Left ventricle myocardium inferior (tissue), 1 donor: ENCODE measurements around the gene TC2N. TPM values are rescaled to one million over a fixed set of nuclear protein-coding genes. Genes with fewer than 3 reads are reported as not detected.

Experiments
- DNase-seq: peaks from one replicate; pipeline ENCODE4 v3.0.0-alpha.2; 2020
- H3K27ac ChIP-seq: fragments of 200-600 bp; replicated peaks from 2 replicates; pipeline ENCODE4 v1.8.0; 2021
- H3K27me3 ChIP-seq: fragments of 200-600 bp; 2 replicates; pipeline ENCODE4 v1.8.0; 2021; ENCODE audit warnings: low read depth
- H3K36me3 ChIP-seq: fragments of 200-600 bp; 2 replicates; pipeline ENCODE4 v1.8.0; 2021
- H3K4me1 ChIP-seq: fragments of 200-600 bp; 2 replicates; pipeline ENCODE4 v1.8.0; 2021
- H3K4me3 ChIP-seq: fragments of 200-600 bp; 2 replicates; pipeline ENCODE4 v1.8.0; 2021; ENCODE audit warnings: mild to moderate bottlenecking, moderate library complexity
- H3K9me3 ChIP-seq: fragments of 200-600 bp; replicated peaks from 2 replicates; pipeline ENCODE4 v1.8.0; 2021
- intact Hi-C: fragments of 100-400 bp; cut with micrococcal nuclease; formaldehyde crosslinking; loops from one replicate; pipeline ENCODE4 v1.11.0; 2022
- long read RNA-seq: library from polyadenylated mRNA; unstranded; transcript quantifications from one replicate; pipeline ENCODE4 v2.0.0, GENCODE V29; 2021
- total RNA-seq: library from RNA; stranded (reverse); fragmentation: NEBNext Ultra II Directional; extraction: Animal tissue kit (Norgen Biotek cat#: 25700); gene quantifications from one replicate; pipeline ENCODE4 v1.2.1, GENCODE V29; 2021
- TF ChIP-seq, protein P1 (sequence below): fragments of 200-600 bp; IDR thresholded peaks from 2 replicates; pipeline ENCODE4 v1.8.0; 2021; ENCODE audit warnings: antibody characterized with exemption, mild to moderate bottlenecking, borderline replicate concordance
- donor health status: DM: no; HTN: yes; CAD: no; lungs with severe emphysema.

The TC2N gene
- total RNA-seq, result 4.1 TPM
- long read RNA-seq, partial matches to known transcripts, result 0 of 2 reads
- long read RNA-seq, other reads (novel, unspliced or antisense), result 0 of 2 reads

DNA sequence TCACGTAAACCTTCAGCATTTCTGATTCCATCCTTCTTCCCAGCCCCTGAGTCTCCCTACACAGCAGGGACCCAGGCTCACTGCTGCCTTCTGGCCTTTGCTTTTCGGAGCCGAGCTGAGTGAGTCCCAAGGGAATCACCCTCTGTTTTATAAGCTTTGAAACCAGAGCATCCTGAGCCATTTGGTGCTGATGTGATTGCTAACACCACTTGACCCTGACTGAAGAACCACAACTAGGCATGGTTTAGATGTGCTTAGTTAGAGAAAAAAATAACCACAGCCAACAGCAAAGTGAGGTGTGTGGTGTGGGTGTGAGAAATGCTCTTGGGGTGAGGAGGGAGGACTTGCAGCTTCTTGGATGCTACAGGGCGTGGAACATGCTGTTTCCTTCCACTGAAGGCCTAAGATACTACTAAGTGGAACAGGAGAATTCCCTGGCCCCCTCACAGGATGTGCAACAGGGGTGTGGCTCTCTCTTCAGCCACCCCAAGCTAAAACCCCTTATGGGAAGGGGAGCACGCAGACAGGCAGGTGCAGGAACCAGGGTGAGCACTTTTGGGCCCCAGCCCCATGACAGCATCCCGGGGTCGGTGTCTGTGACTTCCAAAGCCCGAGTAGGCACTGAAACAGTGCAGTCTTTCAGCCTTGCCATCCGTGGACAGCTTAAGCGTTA is at the start of gene TC2N:
Gene TC2N, minus strand, starts transcription at position 221 of the 673 bp plus-strand sequence. CDS start 53,767 bp downstream, outside the sequence.
- peaks cover 27% of the 10 kb centered on the region for H3K36me3 ChIP-seq
- peaks cover 12% of the 10 kb centered on the region for H3K4me1 ChIP-seq
- intact Hi-C loops, result no loop called here
- DNase-seq, result no peak
- TF ChIP-seq, protein P1, sequence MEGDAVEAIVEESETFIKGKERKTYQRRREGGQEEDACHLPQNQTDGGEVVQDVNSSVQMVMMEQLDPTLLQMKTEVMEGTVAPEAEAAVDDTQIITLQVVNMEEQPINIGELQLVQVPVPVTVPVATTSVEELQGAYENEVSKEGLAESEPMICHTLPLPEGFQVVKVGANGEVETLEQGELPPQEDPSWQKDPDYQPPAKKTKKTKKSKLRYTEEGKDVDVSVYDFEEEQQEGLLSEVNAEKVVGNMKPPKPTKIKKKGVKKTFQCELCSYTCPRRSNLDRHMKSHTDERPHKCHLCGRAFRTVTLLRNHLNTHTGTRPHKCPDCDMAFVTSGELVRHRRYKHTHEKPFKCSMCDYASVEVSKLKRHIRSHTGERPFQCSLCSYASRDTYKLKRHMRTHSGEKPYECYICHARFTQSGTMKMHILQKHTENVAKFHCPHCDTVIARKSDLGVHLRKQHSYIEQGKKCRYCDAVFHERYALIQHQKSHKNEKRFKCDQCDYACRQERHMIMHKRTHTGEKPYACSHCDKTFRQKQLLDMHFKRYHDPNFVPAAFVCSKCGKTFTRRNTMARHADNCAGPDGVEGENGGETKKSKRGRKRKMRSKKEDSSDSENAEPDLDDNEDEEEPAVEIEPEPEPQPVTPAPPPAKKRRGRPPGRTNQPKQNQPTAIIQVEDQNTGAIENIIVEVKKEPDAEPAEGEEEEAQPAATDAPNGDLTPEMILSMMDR, result no peak
- H3K9me3 ChIP-seq, result peaks cover 13% of the 10 kb centered on the region
- peaks cover 46% of the 10 kb centered on the region for H3K27me3 ChIP-seq
- H3K4me3 ChIP-seq, result no peak within 1 kb of the TSS
- peak within 1 kb of the TSS; percentile 16 for H3K27ac ChIP-seq

DNA sequence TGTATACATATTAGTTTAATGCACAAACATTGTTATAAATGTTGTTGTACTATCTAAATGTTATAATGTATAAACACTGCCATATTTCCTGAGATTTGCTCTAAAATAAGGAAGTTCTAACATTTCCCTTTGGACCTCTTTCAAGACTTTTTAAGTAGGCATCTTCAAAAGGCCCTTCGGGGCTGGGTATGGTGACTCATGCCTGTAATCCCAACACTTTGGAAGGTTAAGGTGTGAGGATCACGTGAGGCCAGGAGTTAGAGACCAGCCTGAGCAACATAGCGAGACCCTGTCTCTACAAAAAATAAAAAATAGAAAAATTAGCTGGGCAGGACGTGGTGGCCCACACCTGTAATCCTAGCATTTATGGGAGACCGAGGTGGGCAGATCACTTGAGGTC is 44.7 kb upstream of the TC2N start:
- intact Hi-C loops, result loop anchor here (5.0 kb wide), 1 partner anchor 260 kb away; no protein-coding TSS in a partner anchor
- Histone ChIP-seq H3K27ac (peak overlapping the region; percentile 15), H3K36me3 (peaks cover 7% of the 10 kb centered on the region), H3K27me3 (peaks cover 27% of the 10 kb centered on the region), H3K4me3 (no peak overlapping the region), H3K9me3 (peaks cover 9% of the 10 kb centered on the region), H3K4me1 (peaks cover 11% of the 10 kb centered on the region)
- DNase-seq, result no peak
- TF ChIP-seq, protein P1, result no peak

DNA sequence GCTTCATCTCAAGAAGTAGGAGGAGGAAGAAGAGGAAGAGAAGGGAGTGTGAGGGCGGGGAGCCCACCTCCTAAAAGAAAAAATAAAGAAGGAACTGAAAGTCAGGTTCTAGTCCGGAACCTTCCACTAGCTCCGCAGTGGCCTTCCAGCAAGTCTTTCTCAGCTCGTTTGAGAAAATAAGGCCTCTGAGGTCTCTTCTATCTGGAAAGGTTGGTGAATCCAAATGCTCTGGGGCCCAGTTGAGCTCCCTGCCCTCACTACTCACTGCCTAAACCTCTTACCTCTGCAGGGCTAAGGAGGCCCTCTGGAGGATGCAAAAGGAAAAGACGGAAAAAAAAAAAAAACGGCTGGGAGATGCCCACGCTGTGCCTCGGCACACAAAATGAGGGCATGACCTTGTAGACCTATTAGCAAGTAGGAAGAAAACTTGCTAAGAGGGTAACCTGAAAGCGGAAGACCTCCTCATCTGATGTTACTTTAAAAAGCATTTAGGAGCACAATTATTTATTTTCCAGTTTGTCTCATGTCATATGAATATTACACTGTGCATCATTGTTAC is 44.2 kb upstream of the TC2N start:
- intact Hi-C loops, result loop anchor here (5.0 kb wide), 1 partner anchor 259 kb away; no protein-coding TSS in a partner anchor
- no peak for DNase-seq
- H3K4me3 ChIP-seq, result no peak overlapping the region
- peaks cover 32% of the 10 kb centered on the region for H3K27me3 ChIP-seq
- peaks cover 10% of the 10 kb centered on the region for H3K36me3 ChIP-seq
- TF ChIP-seq, protein P1, result peak; percentile 60
- peaks cover 11% of the 10 kb centered on the region for H3K4me1 ChIP-seq
- peak overlapping the region; percentile 15 for H3K27ac ChIP-seq
- peaks cover 9% of the 10 kb centered on the region for H3K9me3 ChIP-seq

DNA sequence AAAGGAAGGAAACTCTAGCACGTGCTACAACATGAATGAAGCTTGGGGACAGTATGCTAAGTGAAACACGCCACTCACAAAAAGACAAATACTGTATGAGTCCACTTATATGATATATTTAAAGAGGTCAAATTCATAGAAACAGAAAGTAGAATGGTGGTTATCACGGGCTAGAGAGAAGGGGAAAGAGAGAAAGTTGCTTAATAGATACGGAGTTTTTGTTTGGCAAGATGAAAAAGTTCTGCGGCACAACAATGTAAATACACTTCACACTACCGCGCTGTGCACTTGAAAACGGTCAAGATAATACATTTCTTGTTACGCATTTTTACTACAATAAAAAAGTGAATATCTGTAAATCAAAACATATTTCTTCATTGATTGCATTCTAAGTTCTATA is 42.9 kb upstream of the TC2N start:
- peaks cover 43% of the 10 kb centered on the region for H3K27me3 ChIP-seq
- H3K4me1 ChIP-seq, result peaks cover 11% of the 10 kb centered on the region
- no peak for DNase-seq
- TF ChIP-seq, protein P1, result no peak
- no peak overlapping the region for H3K27ac ChIP-seq
- intact Hi-C loops, result loop anchor here (5.0 kb wide), 1 partner anchor 258 kb away; no protein-coding TSS in a partner anchor
- H3K36me3 ChIP-seq, result peaks cover 10% of the 10 kb centered on the region
- H3K4me3 ChIP-seq, result no peak overlapping the region
- peaks cover 4% of the 10 kb centered on the region for H3K9me3 ChIP-seq

DNA sequence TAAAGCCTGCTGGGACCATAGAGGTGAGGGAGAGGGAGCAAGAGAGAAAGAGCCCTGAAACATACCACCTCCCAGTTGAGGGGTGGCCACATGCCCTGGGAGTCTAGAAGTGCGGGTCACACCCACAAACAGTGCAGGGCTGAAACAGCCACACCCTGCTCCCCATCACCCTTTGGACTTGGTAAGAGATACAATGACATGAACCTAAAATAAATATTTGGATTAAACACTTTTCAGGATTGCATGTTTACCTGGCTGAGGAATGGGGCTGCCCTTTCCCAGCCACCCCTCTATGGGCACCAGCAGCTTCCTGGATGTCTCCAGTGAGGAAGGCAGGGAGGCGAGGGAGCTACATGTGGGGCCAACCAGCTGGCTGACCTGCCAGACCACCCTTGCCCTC is 39.0 kb upstream of the TC2N start:
- TF ChIP-seq, protein P1, result no peak
- Histone ChIP-seq H3K9me3 (no peaks in the 10 kb centered on the region), H3K36me3 (peaks cover 8% of the 10 kb centered on the region), H3K4me3 (no peak overlapping the region), H3K27ac (peak overlapping the region; percentile 23), H3K4me1 (peaks cover 31% of the 10 kb centered on the region), H3K27me3 (peaks cover 40% of the 10 kb centered on the region)
- no peak for DNase-seq
- intact Hi-C loops, result no loop called here
